Right lobe of liver (tissue), 4 donors: ENCODE results near the gene GRID1.

Experiments used
- CTCF ChIP-seq, 4 donors: fragments of 200-600 bp in 3 of 4; fragments of 450-650 bp in 1 of 4; IDR thresholded peaks; one replicate each; pipeline versions ENCODE4 v1.5.1 to v1.8.0; 2016 to 2022; ENCODE audit warnings: antibody characterized with exemption in 4 of 4, mild to moderate bottlenecking in 2 of 4
- POLR2A ChIP-seq: fragments of 450-650 bp; IDR thresholded peaks from one replicate; pipeline ENCODE4 v1.6.1; 2017; ENCODE audit warnings: antibody characterized with exemption, mild to moderate bottlenecking
- donor health status: DM: no; HTN: no; CAD: no.
- donor health status: DM: no; HTN: no; CAD: no.
- donor health status: DM: no; HTN: yes; CAD: no.

GRCh38 chr10:86019141-86019540, 347.5 kb downstream of the GRID1 start:
- TF ChIP-seq CTCF (IDR thresholded peaks at IDR 0.05) (no peak), POLR2A (no peak)
